DND-41 (cell line): ENCODE data around the gene TARDBP.

Source experiments
- ATAC-seq: fragments of 200-7000 bp; cut with Tn5 transposase; 3 replicates; pipeline ENCODE4 v1.9.1; 2021; ENCODE audit warnings: low read depth; ENCODE audit not compliant: insufficient read depth
- DNase-seq: peaks from one replicate; pipeline ENCODE4 v3.0.0-alpha.2; 2020
- H2AFZ ChIP-seq: 2 replicates; pipeline ENCODE4 v1.6.0; 2012; ENCODE audit warnings: low read depth, low read length
- H3K27ac ChIP-seq: 2 replicates; pipeline ENCODE4 v1.5.1; 2012; ENCODE audit warnings: low read length, inconsistent platforms
- H3K27me3 ChIP-seq: fragments of 200-600 bp; sonication (generic); 2 replicates; pipeline ENCODE4 v1.6.0; 2012; ENCODE audit warnings: low read length, mild to moderate bottlenecking, inconsistent platforms; ENCODE audit not compliant: insufficient read depth, poor library complexity
- H3K36me3 ChIP-seq: 2 replicates; pipeline ENCODE4 v1.5.1; 2012; ENCODE audit warnings: low read length, inconsistent platforms; ENCODE audit not compliant: insufficient read depth
- H3K4me1 ChIP-seq: 2 replicates; pipeline ENCODE4 v1.5.1; 2012; ENCODE audit warnings: mild to moderate bottlenecking, low read length; ENCODE audit not compliant: insufficient read depth
- H3K4me2 ChIP-seq: 2 replicates; pipeline ENCODE4 v1.6.0; 2012; ENCODE audit warnings: mild to moderate bottlenecking, moderate library complexity, low read length, inconsistent platforms; ENCODE audit not compliant: insufficient read depth
- H3K4me3 ChIP-seq, 2 experiments: fragments of 200-600 bp in 1 of 2; shearing (Covaris generic) in 1 of 2; 2 replicates each; pipeline ENCODE4 v1.5.1; 2012 to 2016; ENCODE audit warnings: inconsistent platforms in 2 of 2, low read length in 2 of 2, mild to moderate bottlenecking in 2 of 2, low read depth in 1 of 2, moderate library complexity in 1 of 2
- H3K79me2 ChIP-seq: 2 replicates; pipeline ENCODE4 v1.6.0; 2012; ENCODE audit warnings: low read length, inconsistent platforms; ENCODE audit not compliant: insufficient read depth
- H3K9ac ChIP-seq: 2 replicates; pipeline ENCODE4 v1.6.0; 2012; ENCODE audit warnings: low read depth, mild to moderate bottlenecking, inconsistent platforms, low read length, moderate library complexity
- H3K9me3 ChIP-seq: 2 replicates; pipeline ENCODE4 v1.5.1; 2012; ENCODE audit warnings: low read length, moderate library complexity, mild to moderate bottlenecking, inconsistent platforms; ENCODE audit not compliant: insufficient read depth, severe bottlenecking
- H4K20me1 ChIP-seq: 2 replicates; pipeline ENCODE4 v1.6.0; 2012; ENCODE audit warnings: low read length; ENCODE audit not compliant: insufficient read depth
- EZH2 ChIP-seq: IDR thresholded peaks from 3 replicates; pipeline ENCODE4 v1.6.1; 2012; ENCODE audit warnings: borderline replicate concordance, low read depth, mild to moderate bottlenecking, moderate library complexity, low read length, inconsistent platforms; ENCODE audit not compliant: severe bottlenecking
- TF ChIP-seq, protein P1 (sequence below): IDR thresholded peaks from 2 replicates; pipeline ENCODE4 v1.5.1; 2012; ENCODE audit warnings: borderline replicate concordance, low read length, moderate library complexity, mild to moderate bottlenecking; ENCODE audit not compliant: poor library complexity, severe bottlenecking; ENCODE audit errors: extremely low read depth

Gene TARDBP

DNA sequence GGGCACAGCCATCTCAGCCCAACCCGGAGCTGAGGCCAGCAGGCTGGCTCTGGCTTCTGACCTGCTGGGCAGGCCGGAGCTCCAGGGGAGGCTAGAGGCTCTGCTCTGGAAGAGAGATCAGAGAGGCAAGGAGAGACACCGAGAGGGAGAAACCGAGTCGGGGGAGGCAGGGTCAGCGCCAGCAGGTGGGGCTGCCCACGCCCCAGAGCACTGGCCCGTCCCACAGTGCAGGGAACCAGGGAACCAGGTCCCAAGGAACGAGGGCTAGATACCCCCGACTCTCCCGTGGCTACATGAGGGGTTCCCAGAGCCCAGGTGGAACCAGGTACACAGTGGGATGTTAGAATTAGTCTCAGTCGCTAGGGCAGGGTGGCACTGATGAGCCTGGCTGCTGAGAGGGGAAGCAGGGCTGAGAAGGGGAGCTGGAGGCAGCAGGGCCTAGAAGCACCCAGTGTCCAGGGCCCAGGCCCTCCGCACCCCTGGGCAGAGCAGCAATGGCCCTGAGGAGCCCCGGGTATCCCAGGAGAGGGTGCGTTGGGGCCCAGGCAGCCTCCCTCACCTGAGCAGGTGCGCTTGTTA, 32.5 kb downstream of the TARDBP start:
- Histone ChIP-seq H4K20me1 (no peaks in the 10 kb centered on the region), H3K27ac (no peak overlapping the region), H3K4me2 (no peak overlapping the region), H3K4me1 (no peaks in the 10 kb centered on the region), H3K36me3 (no peaks in the 10 kb centered on the region), H3K79me2 (no peaks in the 10 kb centered on the region), H2AFZ (no peak overlapping the region), H3K9me3 (no peaks in the 10 kb centered on the region), H3K4me3 (no peak overlapping the region), H3K9ac (no peak overlapping the region), H3K27me3 (no peaks in the 10 kb centered on the region)
- no peak for DNase-seq
- no peak for ATAC-seq
- TF ChIP-seq, protein P1, sequence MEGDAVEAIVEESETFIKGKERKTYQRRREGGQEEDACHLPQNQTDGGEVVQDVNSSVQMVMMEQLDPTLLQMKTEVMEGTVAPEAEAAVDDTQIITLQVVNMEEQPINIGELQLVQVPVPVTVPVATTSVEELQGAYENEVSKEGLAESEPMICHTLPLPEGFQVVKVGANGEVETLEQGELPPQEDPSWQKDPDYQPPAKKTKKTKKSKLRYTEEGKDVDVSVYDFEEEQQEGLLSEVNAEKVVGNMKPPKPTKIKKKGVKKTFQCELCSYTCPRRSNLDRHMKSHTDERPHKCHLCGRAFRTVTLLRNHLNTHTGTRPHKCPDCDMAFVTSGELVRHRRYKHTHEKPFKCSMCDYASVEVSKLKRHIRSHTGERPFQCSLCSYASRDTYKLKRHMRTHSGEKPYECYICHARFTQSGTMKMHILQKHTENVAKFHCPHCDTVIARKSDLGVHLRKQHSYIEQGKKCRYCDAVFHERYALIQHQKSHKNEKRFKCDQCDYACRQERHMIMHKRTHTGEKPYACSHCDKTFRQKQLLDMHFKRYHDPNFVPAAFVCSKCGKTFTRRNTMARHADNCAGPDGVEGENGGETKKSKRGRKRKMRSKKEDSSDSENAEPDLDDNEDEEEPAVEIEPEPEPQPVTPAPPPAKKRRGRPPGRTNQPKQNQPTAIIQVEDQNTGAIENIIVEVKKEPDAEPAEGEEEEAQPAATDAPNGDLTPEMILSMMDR = no peak
- TF ChIP-seq EZH2 = no peak

DNA sequence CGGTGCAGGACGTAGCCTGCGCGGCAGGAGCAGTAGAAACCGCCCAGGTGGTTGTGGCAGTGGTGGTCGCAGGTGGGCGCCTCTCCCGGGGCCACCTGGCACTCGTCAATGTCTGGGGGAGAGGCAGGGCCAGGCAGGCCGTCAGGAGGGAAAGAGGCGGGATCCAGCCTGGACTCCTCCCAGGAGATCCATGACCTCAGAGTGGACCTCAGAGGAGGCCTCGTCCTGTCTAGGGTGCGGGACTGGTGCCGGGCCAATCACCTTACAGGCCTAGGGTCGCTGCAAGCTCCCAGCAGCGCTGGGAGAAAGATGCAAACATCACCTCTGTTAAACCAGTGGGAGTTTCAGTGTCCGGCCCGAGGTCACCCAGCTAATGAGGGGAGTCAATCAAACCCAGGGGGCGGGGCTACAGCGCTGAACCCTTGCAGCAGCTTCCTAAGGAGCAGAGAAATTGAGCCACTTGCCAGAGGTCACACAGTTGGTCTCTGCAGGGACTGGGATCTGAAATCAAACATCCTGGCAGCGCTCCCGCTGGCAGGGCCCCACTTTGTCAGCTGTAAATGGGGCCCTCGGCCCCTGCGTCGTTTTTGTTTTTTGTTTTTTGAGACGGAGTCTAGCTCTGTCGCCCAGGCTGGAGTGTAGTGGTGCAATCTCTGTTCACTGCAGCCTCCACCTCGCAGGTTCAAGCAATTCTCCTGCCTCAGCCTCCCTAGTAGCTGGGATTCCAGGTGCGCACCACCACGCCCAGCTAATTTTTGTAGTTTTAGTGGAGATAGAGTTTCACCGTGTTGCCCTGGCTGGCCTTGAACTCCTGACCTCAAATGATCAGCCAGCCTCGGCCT, 33.2 kb downstream of the TARDBP start:
- Histone ChIP-seq H3K4me2 (no peak overlapping the region), H4K20me1 (no peaks in the 10 kb centered on the region), H2AFZ (no peak overlapping the region), H3K4me3 (no peak overlapping the region), H3K4me1 (no peaks in the 10 kb centered on the region), H3K9me3 (no peaks in the 10 kb centered on the region), H3K79me2 (no peaks in the 10 kb centered on the region), H3K27me3 (no peaks in the 10 kb centered on the region), H3K9ac (no peak overlapping the region), H3K27ac (no peak overlapping the region), H3K36me3 (no peaks in the 10 kb centered on the region)
- no peak for TF ChIP-seq EZH2
- TF ChIP-seq, protein P1 = no peak
- ATAC-seq (no peak), DNase-seq (no peak)

DNA sequence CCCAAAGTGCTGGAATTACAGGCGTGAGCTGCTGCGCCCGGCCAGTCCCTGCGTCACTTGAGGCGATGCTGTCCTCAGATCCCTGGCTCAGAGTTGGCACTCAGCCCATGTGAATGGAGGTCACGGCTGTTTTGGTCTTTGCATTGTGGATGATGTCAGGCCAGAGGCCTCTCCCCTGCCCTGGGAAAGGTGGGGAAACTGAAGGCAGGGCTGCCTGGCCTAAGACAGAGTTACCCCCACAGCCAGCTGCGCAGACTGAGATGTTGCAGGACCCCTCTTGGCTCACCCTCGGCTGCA, 33.8 kb downstream of the TARDBP start:
- no peak overlapping the region for H3K4me3 ChIP-seq
- ATAC-seq (no peak), DNase-seq (no peak)
- H3K4me1 ChIP-seq = no peaks in the 10 kb centered on the region
- H3K9ac ChIP-seq = no peak overlapping the region
- H3K4me2 ChIP-seq = no peak overlapping the region
- no peaks in the 10 kb centered on the region for H4K20me1 ChIP-seq
- TF ChIP-seq, protein P1 = no peak
- no peak for TF ChIP-seq EZH2
- H3K9me3 ChIP-seq = no peaks in the 10 kb centered on the region
- no peaks in the 10 kb centered on the region for H3K79me2 ChIP-seq
- no peaks in the 10 kb centered on the region for H3K36me3 ChIP-seq
- no peaks in the 10 kb centered on the region for H3K27me3 ChIP-seq
- no peak overlapping the region for H3K27ac ChIP-seq
- no peak overlapping the region for H2AFZ ChIP-seq
